ENCODE measurements around the gene DYSF. TPM values are rescaled to one million over a fixed set of nuclear protein-coding genes. Genes with fewer than 3 reads are reported as not detected.

DYSF gene
- total RNA-seq, 1 donor from 2014 or later = 42.8 TPM

DNA sequence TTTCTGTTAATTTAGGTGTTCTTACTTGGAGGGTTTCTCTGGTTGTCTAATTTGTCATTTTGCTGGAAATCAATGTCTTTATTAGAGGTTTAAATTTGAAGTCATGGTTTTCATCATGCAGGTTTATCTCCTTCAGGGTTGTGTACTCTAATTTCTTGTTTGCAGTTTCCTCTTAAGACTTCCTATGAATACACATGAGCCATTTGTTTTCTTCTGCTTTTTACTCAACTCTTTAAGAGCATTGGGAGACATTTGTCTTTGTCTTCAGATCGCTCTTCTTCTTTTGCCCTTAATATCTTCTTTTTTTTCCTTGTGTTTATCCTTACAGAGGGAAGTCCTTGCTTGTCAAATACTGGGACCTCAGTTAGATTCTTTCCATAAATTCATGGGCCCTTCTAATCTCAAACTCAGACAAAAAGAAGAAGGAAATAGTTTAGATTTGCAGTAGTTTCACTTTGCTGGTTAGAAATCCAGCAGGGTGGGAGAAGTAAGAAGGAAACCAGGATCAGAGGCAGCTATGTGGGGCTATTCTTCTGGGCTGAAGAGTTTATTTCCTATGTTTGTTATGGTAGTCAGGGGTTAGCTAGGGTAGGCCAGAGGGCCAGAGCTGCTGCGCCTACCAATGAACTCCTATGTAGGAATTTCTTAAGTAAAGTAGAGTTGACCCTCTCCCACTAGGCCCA, 176.6 kb downstream of the DYSF start:
- DNase-seq (ENCODE audit: low read depth) = no peak
- TF ChIP-seq, protein P1, sequence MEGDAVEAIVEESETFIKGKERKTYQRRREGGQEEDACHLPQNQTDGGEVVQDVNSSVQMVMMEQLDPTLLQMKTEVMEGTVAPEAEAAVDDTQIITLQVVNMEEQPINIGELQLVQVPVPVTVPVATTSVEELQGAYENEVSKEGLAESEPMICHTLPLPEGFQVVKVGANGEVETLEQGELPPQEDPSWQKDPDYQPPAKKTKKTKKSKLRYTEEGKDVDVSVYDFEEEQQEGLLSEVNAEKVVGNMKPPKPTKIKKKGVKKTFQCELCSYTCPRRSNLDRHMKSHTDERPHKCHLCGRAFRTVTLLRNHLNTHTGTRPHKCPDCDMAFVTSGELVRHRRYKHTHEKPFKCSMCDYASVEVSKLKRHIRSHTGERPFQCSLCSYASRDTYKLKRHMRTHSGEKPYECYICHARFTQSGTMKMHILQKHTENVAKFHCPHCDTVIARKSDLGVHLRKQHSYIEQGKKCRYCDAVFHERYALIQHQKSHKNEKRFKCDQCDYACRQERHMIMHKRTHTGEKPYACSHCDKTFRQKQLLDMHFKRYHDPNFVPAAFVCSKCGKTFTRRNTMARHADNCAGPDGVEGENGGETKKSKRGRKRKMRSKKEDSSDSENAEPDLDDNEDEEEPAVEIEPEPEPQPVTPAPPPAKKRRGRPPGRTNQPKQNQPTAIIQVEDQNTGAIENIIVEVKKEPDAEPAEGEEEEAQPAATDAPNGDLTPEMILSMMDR (IDR thresholded peaks at IDR 0.05; ENCODE audit: insufficient read depth, low read length, poor library complexity, severe bottlenecking) = no peak
- no peak overlapping the region for H3K4me3 ChIP-seq (ENCODE audit: low read depth, low read length)

DNA sequence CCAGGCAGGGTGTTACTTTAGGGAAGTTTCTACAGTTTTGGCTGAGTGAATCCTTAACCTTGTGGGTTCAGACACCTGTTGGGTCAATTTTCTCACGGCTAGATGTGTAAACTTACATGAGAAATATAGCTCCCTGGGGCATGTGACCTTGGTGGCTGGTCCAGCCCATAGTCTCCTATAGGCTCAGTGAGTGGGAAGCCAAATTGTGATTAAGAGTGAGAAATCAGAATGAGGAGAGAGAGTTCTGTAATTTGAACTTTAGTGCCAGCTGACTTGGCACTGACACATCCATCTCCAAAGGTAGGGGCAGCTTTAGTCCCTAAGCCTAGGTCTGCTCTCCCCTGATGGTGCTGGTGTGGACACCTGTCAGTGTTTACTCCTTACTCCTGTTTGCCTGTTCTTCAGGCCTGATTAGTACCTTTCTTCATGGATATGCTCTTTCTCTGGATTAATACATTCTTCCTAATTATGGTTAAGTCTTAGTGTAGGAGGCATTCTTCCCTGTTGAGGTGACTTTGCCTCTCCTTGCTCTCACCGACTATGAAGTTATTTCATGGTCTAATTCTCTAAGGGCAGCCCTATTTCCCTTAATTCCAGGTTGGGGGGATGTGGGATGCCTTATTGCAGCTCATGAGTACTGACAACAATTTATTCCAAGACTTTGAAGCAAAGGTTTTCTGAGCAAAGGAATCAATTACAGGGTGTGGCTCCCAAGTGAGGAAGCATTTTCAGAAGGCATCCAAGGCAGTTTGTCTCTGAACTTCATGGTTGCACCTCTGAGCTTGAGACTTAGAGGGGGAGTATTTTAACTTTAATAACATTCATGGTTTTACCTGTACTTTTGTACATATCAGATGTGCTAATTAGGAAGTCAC, 177.3 kb downstream of the DYSF start:
- H3K36me3 ChIP-seq (ENCODE audit: control insufficient read depth, insufficient read depth, low read length) = no peaks in the 10 kb centered on the region
- TF ChIP-seq, protein P1 (IDR thresholded peaks at IDR 0.05; ENCODE audit: insufficient read depth, low read length, poor library complexity, severe bottlenecking) = no peak
- no peaks in the 10 kb centered on the region for H3K27me3 ChIP-seq (ENCODE audit: control insufficient read depth, insufficient read depth, low read length)
- H3K4me3 ChIP-seq (ENCODE audit: low read depth, low read length) = no peak overlapping the region
- DNase-seq (ENCODE audit: low read depth) = no peak

More for the DNA sequence above, 176.6 kb downstream of the DYSF start:
- Histone ChIP-seq H3K36me3 (ENCODE audit: control insufficient read depth, insufficient read depth, low read length) (no peaks in the 10 kb centered on the region), H3K27me3 (ENCODE audit: control insufficient read depth, insufficient read depth, low read length) (no peaks in the 10 kb centered on the region)

DNA sequence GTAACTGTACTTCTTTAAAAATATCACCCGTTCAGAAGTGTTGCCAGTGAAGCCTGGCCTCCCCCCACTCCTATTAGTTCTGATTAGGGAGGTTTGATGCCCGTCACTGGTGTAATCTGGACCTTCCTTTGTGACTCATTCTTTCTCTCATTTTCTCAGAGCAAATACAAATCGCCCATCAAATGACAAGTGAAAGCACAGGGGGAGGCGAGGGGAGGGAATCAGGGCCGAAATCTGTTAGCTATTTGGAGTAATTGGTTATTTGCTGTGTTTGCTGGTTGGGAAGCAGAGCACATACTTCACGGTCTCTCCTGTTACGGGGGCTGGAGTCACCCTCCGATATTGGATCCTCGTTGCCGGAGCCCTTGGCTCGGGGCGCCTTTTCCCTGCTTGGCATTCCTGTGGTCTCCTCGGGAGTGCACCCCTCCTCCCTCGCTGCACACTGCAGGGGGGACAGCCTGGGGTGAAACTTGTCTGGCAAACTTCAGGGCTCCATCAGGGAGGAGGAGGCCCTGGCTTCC, 178.1 kb downstream of the DYSF start:
- no peaks in the 10 kb centered on the region for H3K36me3 ChIP-seq (ENCODE audit: control insufficient read depth, insufficient read depth, low read length)
- no peaks in the 10 kb centered on the region for H3K27me3 ChIP-seq (ENCODE audit: control insufficient read depth, insufficient read depth, low read length)
- no peak overlapping the region for H3K4me3 ChIP-seq (ENCODE audit: low read depth, low read length)
- DNase-seq (ENCODE audit: low read depth) = no peak
- TF ChIP-seq, protein P1 (IDR thresholded peaks at IDR 0.05; ENCODE audit: insufficient read depth, low read length, poor library complexity, severe bottlenecking) = no peak

DNA sequence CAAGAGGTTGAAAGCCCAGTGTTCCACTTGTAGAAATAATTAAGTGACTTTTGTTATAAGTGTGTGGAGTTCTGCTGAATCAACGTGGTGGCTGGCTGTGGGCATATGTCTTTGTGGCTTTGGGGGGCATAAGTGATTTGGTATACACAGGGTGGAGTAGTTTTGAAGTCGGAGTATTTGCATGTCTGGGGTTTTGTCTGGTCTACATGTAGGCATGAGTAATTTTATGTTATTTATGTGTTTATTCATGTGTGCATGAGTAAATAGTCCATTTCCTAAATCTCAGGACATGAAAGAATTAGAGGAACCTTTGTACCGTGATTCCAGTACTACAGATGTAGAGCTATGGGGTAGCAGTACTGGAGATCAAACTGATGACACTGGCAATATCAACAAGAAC, 179.7 kb downstream of the DYSF start:
- no peaks in the 10 kb centered on the region for H3K27me3 ChIP-seq (ENCODE audit: control insufficient read depth, insufficient read depth, low read length)
- no peak overlapping the region for H3K4me3 ChIP-seq (ENCODE audit: low read depth, low read length)
- no peak for DNase-seq (ENCODE audit: low read depth)
- H3K36me3 ChIP-seq (ENCODE audit: control insufficient read depth, insufficient read depth, low read length) = no peaks in the 10 kb centered on the region
- TF ChIP-seq, protein P1 (IDR thresholded peaks at IDR 0.05; ENCODE audit: insufficient read depth, low read length, poor library complexity, severe bottlenecking) = no peak

DNA sequence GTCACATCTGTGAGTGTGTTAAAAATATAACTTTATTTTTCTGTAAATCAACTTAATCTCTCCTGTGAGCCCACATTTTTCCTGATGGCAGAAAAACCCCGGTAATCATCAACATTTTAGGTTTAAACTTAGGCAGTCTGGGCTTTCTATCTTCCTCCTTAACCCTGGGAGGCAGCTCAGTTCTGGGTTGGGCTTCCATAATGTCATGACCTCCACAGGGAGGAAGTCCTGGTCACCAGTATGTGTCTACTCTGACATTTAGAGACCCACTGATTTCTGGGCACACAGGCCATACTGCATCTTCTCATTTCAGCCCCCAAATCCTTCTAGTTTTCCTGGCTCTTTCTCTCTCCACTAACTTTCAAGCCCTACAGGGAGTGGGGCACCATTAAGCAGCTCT, 181.2 kb downstream of the DYSF start:
- TF ChIP-seq, protein P1 (IDR thresholded peaks at IDR 0.05; ENCODE audit: insufficient read depth, low read length, poor library complexity, severe bottlenecking) = no peak
- Histone ChIP-seq H3K27me3 (ENCODE audit: control insufficient read depth, insufficient read depth, low read length) (no peaks in the 10 kb centered on the region), H3K36me3 (ENCODE audit: control insufficient read depth, insufficient read depth, low read length) (no peaks in the 10 kb centered on the region), H3K4me3 (ENCODE audit: low read depth, low read length) (no peak overlapping the region)
- DNase-seq (ENCODE audit: low read depth) = no peak
